ENCODE results near the gene CNDP1.

CNDP1 gene

DNA sequence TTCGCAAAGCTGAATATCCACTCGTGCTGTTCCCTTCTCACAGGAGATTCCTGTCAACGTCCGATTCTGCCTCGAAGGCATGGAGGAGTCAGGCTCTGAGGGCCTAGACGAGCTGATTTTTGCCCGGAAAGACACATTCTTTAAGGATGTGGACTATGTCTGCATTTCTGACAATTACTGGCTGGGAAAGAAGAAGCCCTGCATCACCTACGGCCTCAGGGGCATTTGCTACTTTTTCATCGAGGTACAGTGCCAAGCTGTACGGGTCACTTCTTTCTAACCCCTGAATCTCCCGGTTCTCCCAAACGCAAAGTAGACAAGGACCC is 23.6 kb upstream of the CNDP1 start:
- Mint-ChIP-seq H3K36me3 (peaks cover 55% of the 10 kb centered on the region), H3K4me1 (peaks cover 5% of the 10 kb centered on the region), H3K9me3 (no peaks in the 10 kb centered on the region), H3K27ac (no peak overlapping the region), H3K27me3 (no peaks in the 10 kb centered on the region), H3K4me3 (no peak overlapping the region)
- DNase-seq, result no peak
- CTCF ChIA-PET, result no interaction called here

- CTCF ChIA-PET, result no interaction called here
- Mint-ChIP-seq H3K36me3 (peaks cover 50% of the 10 kb centered on the region), H3K4me3 (no peak overlapping the region), H3K9me3 (no peaks in the 10 kb centered on the region), H3K27ac (no peak overlapping the region), H3K4me1 (peaks cover 1% of the 10 kb centered on the region), H3K27me3 (no peaks in the 10 kb centered on the region)
- DNase-seq, result no peak
These were observed 22.5 kb upstream of the CNDP1 start for GRCh38 chr18:74511823-74512222.

GRCh38 chr18:74512321-74513053 is 21.8 kb upstream of the CNDP1 start:
- Mint-ChIP-seq H3K27ac (no peak overlapping the region), H3K36me3 (peaks cover 48% of the 10 kb centered on the region), H3K27me3 (no peaks in the 10 kb centered on the region), H3K4me1 (no peaks in the 10 kb centered on the region), H3K4me3 (no peak overlapping the region), H3K9me3 (no peaks in the 10 kb centered on the region)
- CTCF ChIA-PET, result no interaction called here
- no peak for DNase-seq

GRCh38 chr18:74513149-74513882 is 21.0 kb upstream of the CNDP1 start:
- Mint-ChIP-seq H3K27ac (no peak overlapping the region), H3K36me3 (peaks cover 44% of the 10 kb centered on the region), H3K4me1 (no peaks in the 10 kb centered on the region), H3K27me3 (no peaks in the 10 kb centered on the region), H3K9me3 (no peaks in the 10 kb centered on the region), H3K4me3 (no peak overlapping the region)
- DNase-seq, result no peak
- CTCF ChIA-PET, result no interaction called here

- Mint-ChIP-seq H3K36me3 (peaks cover 40% of the 10 kb centered on the region), H3K27ac (no peak overlapping the region), H3K27me3 (no peaks in the 10 kb centered on the region), H3K4me1 (no peaks in the 10 kb centered on the region), H3K4me3 (no peak overlapping the region), H3K9me3 (no peaks in the 10 kb centered on the region)
- DNase-seq, result no peak
- CTCF ChIA-PET, result no interaction called here
These were observed 20.5 kb upstream of the CNDP1 start for GRCh38 chr18:74513883-74514205.

- DNase-seq, result no peak
- CTCF ChIA-PET, result interaction anchor here (1.3 kb wide), 1 partner anchor 21 kb away, joined by 4 read pairs; no protein-coding TSS in a partner anchor
- H3K4me3 Mint-ChIP-seq, result no peak overlapping the region
- peaks cover 43% of the 10 kb centered on the region for H3K36me3 Mint-ChIP-seq
- H3K9me3 Mint-ChIP-seq, result no peaks in the 10 kb centered on the region
- no peaks in the 10 kb centered on the region for H3K27me3 Mint-ChIP-seq
- H3K27ac Mint-ChIP-seq, result no peak overlapping the region
- H3K4me1 Mint-ChIP-seq, result no peaks in the 10 kb centered on the region
These were observed 19.3 kb upstream of the CNDP1 start for GRCh38 chr18:74514860-74515495.

GRCh38 chr18:74515620-74516231 is 18.6 kb upstream of the CNDP1 start:
- no peak for DNase-seq
- no peak overlapping the region for H3K27ac Mint-ChIP-seq
- no peak overlapping the region for H3K4me3 Mint-ChIP-seq
- H3K27me3 Mint-ChIP-seq, result no peaks in the 10 kb centered on the region
- H3K36me3 Mint-ChIP-seq, result peaks cover 47% of the 10 kb centered on the region
- H3K9me3 Mint-ChIP-seq, result no peaks in the 10 kb centered on the region
- CTCF ChIA-PET, result interaction anchor here (1.3 kb wide), 1 partner anchor 21 kb away, joined by 4 read pairs; no protein-coding TSS in a partner anchor
- no peaks in the 10 kb centered on the region for H3K4me1 Mint-ChIP-seq

DNA sequence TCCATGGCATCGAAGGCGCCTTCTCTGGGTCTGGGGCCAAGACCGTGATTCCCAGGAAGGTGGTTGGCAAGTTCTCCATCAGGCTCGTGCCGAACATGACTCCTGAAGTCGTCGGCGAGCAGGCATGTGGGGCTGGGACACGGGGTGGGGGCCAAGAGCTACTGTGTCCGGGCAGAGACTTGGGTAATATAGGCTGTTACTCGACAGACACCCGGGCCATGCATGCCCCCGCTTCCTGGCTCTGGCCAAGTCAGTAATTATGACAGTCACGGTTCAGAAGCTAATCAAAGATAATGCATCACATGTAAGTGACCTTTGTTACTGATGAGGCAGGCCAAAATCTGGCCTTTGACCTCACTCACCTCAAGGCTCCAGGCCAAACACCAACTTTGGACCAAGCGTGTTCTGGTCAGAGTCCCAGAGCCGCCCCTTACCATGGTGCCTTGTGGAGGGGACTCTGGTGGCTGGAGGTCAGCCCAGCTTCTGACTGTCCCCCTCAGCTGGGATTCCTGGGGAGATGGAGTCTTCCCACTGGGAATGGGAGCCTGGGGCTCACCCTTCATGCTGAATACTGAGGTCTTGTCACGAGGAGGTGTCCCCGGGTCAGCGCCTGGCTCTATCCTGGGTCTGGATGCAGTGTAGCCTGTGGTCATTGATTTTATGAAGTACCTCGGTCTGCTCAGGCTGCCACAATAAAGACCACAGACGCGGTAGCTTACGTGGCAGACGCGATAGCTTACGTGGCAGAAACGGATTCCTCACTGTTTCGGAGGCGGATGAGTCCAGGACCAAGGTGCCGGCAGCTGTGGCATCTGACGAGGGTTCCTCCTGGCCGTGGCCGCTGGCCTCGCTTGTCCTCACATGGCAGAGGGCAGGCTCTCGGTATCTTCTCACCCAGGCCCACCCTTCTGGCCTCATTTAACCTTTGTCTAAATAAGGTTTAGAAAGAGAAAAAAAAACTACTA is 17.7 kb upstream of the CNDP1 start:
- Mint-ChIP-seq H3K36me3 (peaks cover 51% of the 10 kb centered on the region), H3K4me3 (no peak overlapping the region), H3K27me3 (no peaks in the 10 kb centered on the region), H3K9me3 (no peaks in the 10 kb centered on the region), H3K27ac (no peak overlapping the region), H3K4me1 (no peaks in the 10 kb centered on the region)
- DNase-seq, result no peak
- CTCF ChIA-PET, result interaction anchor here (1.3 kb wide), 1 partner anchor 22 kb away, joined by 4 read pairs; no protein-coding TSS in a partner anchor

- Mint-ChIP-seq H3K4me3 (no peak overlapping the region), H3K27me3 (no peaks in the 10 kb centered on the region), H3K36me3 (peaks cover 50% of the 10 kb centered on the region), H3K27ac (no peak overlapping the region), H3K4me1 (no peaks in the 10 kb centered on the region), H3K9me3 (no peaks in the 10 kb centered on the region)
- CTCF ChIA-PET, result no interaction called here
- no peak for DNase-seq
These were observed 17.1 kb upstream of the CNDP1 start for GRCh38 chr18:74517236-74517630.

GRCh38 chr18:74518456-74519295 is 15.6 kb upstream of the CNDP1 start:
- DNase-seq, result no peak
- Mint-ChIP-seq H3K27me3 (no peaks in the 10 kb centered on the region), H3K36me3 (peaks cover 38% of the 10 kb centered on the region), H3K4me1 (no peaks in the 10 kb centered on the region), H3K27ac (no peak overlapping the region), H3K4me3 (no peak overlapping the region), H3K9me3 (no peaks in the 10 kb centered on the region)
- CTCF ChIA-PET, result no interaction called here

DNA sequence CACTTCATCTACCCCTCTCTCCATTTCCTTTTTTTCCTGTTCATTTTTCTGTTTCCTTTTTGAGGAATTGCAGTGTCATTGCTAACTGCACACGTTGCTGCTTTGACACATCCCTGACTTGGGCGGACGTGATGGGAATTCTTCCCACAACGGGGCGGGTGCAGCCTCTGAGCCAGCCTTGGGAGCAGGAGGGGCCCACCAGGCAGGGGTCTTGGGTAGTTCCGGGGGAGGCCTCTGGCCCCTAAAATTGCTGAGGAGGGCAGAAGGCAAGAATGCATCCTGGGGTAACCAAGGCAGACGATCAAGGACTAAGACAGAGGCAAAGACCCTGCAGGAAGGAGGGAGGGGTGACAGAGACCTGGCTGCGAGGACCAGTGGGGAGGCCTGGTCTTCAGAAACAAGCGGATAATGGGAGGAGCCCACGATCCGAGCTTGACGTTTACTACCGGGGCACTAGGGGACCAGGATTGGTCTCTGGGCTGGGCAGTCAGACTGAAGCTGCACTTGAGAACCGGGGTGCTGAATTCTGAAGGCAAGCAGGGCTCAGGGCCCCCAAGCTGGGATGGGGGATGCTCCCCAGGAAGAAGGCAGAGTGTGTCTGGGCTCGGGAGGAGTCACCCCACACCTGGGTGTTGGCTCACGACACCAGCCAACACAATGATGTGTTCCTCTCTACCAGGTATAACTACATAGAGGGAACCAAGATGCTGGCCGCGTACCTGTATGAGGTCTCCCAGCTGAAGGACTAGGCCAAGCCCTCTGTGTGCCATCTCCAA is 14.8 kb upstream of the CNDP1 start:
- H3K9me3 Mint-ChIP-seq, result no peaks in the 10 kb centered on the region
- DNase-seq, result no peak
- H3K36me3 Mint-ChIP-seq, result peaks cover 37% of the 10 kb centered on the region
- H3K27ac Mint-ChIP-seq, result no peak overlapping the region
- CTCF ChIA-PET, result no interaction called here
- no peaks in the 10 kb centered on the region for H3K27me3 Mint-ChIP-seq
- H3K4me3 Mint-ChIP-seq, result no peak overlapping the region
- no peaks in the 10 kb centered on the region for H3K4me1 Mint-ChIP-seq

DNA sequence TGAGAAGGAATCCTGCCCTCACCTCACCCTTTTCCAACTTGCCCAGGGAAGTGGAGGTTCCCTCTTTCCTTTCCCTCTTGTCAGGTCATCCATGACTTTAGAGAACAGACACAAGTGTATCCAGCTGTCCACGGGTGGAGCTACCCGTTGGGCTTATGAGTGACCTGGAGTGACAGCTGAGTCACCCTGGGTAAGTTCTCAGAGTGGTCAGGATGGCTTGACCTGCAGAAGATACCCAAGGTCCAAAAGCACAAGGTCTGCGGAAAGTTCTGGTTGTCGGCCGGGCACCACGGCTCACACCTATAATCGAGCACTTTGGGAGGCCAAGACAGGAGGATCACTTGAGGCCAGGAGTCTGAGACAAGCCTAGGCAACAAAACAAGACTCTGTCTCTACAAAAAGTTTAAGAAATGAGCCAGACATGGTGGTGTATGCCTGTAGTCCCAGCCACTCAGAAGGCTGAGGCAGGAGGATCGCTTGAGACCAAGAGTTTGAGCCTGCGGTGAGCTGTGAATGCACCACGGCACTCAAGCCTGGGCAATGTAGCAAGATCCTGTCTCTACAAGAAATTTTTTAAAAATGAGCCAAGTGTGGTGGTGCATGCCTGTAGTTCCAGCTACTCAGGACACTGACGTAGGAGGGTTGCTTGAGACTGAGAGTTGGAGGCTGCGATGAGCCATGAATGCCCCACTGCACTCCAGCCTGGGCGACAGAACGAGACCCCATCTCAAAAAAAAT is 14.0 kb upstream of the CNDP1 start:
- H3K36me3 Mint-ChIP-seq, result peaks cover 33% of the 10 kb centered on the region
- H3K9me3 Mint-ChIP-seq, result no peaks in the 10 kb centered on the region
- H3K4me3 Mint-ChIP-seq, result no peak overlapping the region
- no peak for DNase-seq
- H3K27me3 Mint-ChIP-seq, result no peaks in the 10 kb centered on the region
- CTCF ChIA-PET, result no interaction called here
- no peak overlapping the region for H3K27ac Mint-ChIP-seq
- H3K4me1 Mint-ChIP-seq, result no peaks in the 10 kb centered on the region
